GM12878 (cell line): ENCODE results near the gene ACTL6B. TPM values are rescaled to one million over a fixed set of nuclear protein-coding genes. Genes with fewer than 3 reads are reported as not detected.

Experiments used
- ATAC-seq: fragments of 200-7000 bp; cut with Tn5 transposase; 3 replicates; pipeline ENCODE4 v1.9.1; 2020; ENCODE audit warnings: mild to moderate bottlenecking, moderate library complexity
- BruUV-seq: library from RNA; stranded (reverse); fragments of 400-500 nt; replicated peaks from 2 replicates; lab custom pipeline; 2021; lab: Mats Ljungman, UMichigan
- CTCF ChIA-PET: fragments of 300-600 bp; sonication (Branson Sonifier 250); formaldehyde crosslinking; extraction: SDS; loops from one replicate; lab custom pipeline; 2021; ENCODE audit warnings: inconsistent platforms; lab: Yijun Ruan, JAX
- POLR2A ChIA-PET: fragments of 350-600 bp; formaldehyde crosslinking; extraction: SDS; loops from one replicate; lab custom pipeline; 2021; ENCODE audit warnings: inconsistent platforms; lab: Charles Lee
- RAD21 ChIA-PET: fragments of 300-600 bp; sonication (Branson Sonifier 250); formaldehyde crosslinking; loops from one replicate; lab custom pipeline; 2023; ENCODE audit warnings: antibody characterized with exemption; ENCODE audit not compliant: unreplicated experiment; lab: Charles Lee
- SMC1A ChIA-PET: fragments of 300-600 bp; sonication (Branson Sonifier 250); formaldehyde crosslinking; loops from one replicate; lab custom pipeline; 2023; ENCODE audit not compliant: unreplicated experiment, uncharacterized antibody; lab: Charles Lee
- DNase-seq: peaks from one replicate; pipeline ENCODE4 v3.0.0-alpha.2; 2011; ENCODE audit warnings: low read depth, low spot score
- FAIRE-seq: peaks from 3 replicates; lab custom pipeline; 2011; peaks lifted over from hg19 to GRCh38; lab: Jason Lieb, UNC
- H2AFZ ChIP-seq: 2 replicates; pipeline ENCODE4 v1.6.0; 2011; ENCODE audit warnings: low read depth, low read length, control low read depth; ENCODE audit not compliant: control insufficient read depth
- H3K27ac ChIP-seq: 2 replicates; pipeline ENCODE4 v1.5.1; 2011; ENCODE audit warnings: control low read depth; ENCODE audit not compliant: control insufficient read depth, insufficient read depth
- H3K27me3 ChIP-seq, 2 experiments: replicated peaks in 1 of 2; 2 replicates each; pipeline versions ENCODE4 v1.6.0 to v1.6.1; 2011; ENCODE audit warnings: low read length in 1 of 2; ENCODE audit not compliant: control insufficient read depth in 2 of 2, insufficient read depth in 2 of 2
- H3K36me3 ChIP-seq, 2 experiments: 2 replicates each; pipeline ENCODE4 v1.5.1; 2011; ENCODE audit warnings: low read length in 1 of 2; ENCODE audit not compliant: control insufficient read depth in 2 of 2, insufficient read depth in 2 of 2
- H3K4me1 ChIP-seq: 2 replicates; pipeline ENCODE4 v1.6.1; 2011; ENCODE audit warnings: mild to moderate bottlenecking, low read length, moderate library complexity, mixed read lengths; ENCODE audit not compliant: control insufficient read depth, insufficient read depth
- H3K4me2 ChIP-seq: 2 replicates; pipeline ENCODE4 v1.6.0; 2011; ENCODE audit warnings: control low read depth; ENCODE audit not compliant: control insufficient read depth, insufficient read depth
- H3K4me3 ChIP-seq: fragments of 200-600 bp; sonication (generic); 2 replicates; pipeline ENCODE4 v1.5.1; 2016
- H3K79me2 ChIP-seq: 2 replicates; pipeline ENCODE4 v1.6.0; 2011; ENCODE audit warnings: low read length; ENCODE audit not compliant: control insufficient read depth, insufficient read depth
- H3K9ac ChIP-seq: 2 replicates; pipeline ENCODE4 v1.8.0; 2011; ENCODE audit warnings: low read length, control low read depth, mixed read lengths; ENCODE audit not compliant: control insufficient read depth, insufficient read depth
- H3K9me3 ChIP-seq: replicated peaks from 3 replicates; pipeline ENCODE4 v1.5.1; 2011; ENCODE audit warnings: mild to moderate bottlenecking, low read length; ENCODE audit not compliant: control insufficient read depth, insufficient read depth
- H4K20me1 ChIP-seq: 2 replicates; pipeline ENCODE4 v1.6.0; 2011; ENCODE audit not compliant: control insufficient read depth, insufficient read depth
- CTCF ChIP-seq, 3 experiments: IDR thresholded peaks in 2 of 3; conservative IDR thresholded peaks in 1 of 3; 2 replicates each; pipeline ENCODE4 v1.5.1; 2011; ENCODE audit warnings: low read depth in 3 of 3, low read length in 3 of 3, mild to moderate bottlenecking in 3 of 3, control low read depth in 2 of 3, moderate library complexity in 2 of 3, inconsistent platforms in 1 of 3, mixed read lengths in 1 of 3; ENCODE audit not compliant: control insufficient read depth in 2 of 3, insufficient read depth in 1 of 3; ENCODE audit errors: extremely low read depth in 1 of 3
- ELK1 ChIP-seq: IDR thresholded peaks from 2 replicates; pipeline ENCODE4 v1.6.1; 2012; ENCODE audit warnings: low read depth, low read length, improper control_type of control experiment
- IKZF2 ChIP-seq, 2 experiments: fragments of 450-650 bp; IDR thresholded peaks; 2 replicates each; pipeline ENCODE4 v1.6.1; 2017; ENCODE audit warnings: mild to moderate bottlenecking in 2 of 2, moderate library complexity in 2 of 2
- KAT2A ChIP-seq: conservative IDR thresholded peaks from 2 replicates; pipeline ENCODE4 v1.6.1; 2011; ENCODE audit warnings: low read depth, low read length; ENCODE audit not compliant: control insufficient read depth
- KDM1A ChIP-seq: fragments of 200-600 bp; sonication (generic); IDR thresholded peaks from 2 replicates; pipeline ENCODE4 v1.6.1; 2016; ENCODE audit warnings: borderline replicate concordance
- MYC ChIP-seq: IDR thresholded peaks from 2 replicates; pipeline ENCODE4 v1.6.1; 2011; ENCODE audit warnings: mild to moderate bottlenecking, low read length, moderate library complexity, inconsistent platforms; ENCODE audit not compliant: insufficient read depth, insufficient replicate concordance, insufficient read length, severe bottlenecking
- SRF ChIP-seq, 2 experiments: IDR thresholded peaks; 2 replicates each; pipeline ENCODE4 v1.6.1; 2011; ENCODE audit warnings: low read depth in 2 of 2, low read length in 2 of 2, mild to moderate bottlenecking in 1 of 2, moderate library complexity in 1 of 2
- STAT3 ChIP-seq: IDR thresholded peaks from 2 replicates; pipeline ENCODE4 v1.6.1; 2011; ENCODE audit warnings: low read depth, low read length, improper control_type of control experiment
- SUPT20H ChIP-seq: IDR thresholded peaks from 2 replicates; pipeline ENCODE4 v1.6.1; 2011; ENCODE audit warnings: low read depth, mild to moderate bottlenecking, low read length, moderate library complexity, borderline replicate concordance; ENCODE audit not compliant: control insufficient read depth
- TARDBP ChIP-seq: IDR thresholded peaks from 2 replicates; pipeline ENCODE4 v1.6.1; 2016; ENCODE audit warnings: borderline replicate concordance
- ZBTB33 ChIP-seq: fragments of 450-650 bp; IDR thresholded peaks from 2 replicates; pipeline ENCODE4 v1.6.1; 2017; ENCODE audit warnings: mild to moderate bottlenecking
- ZNF24 ChIP-seq: fragments of 450-650 bp; IDR thresholded peaks from 2 replicates; pipeline ENCODE4 v1.6.1; 2017; ENCODE audit warnings: antibody characterized with exemption, mild to moderate bottlenecking
- WGBS: methylation state at CpG from one replicate; pipeline ENCODE4 v1.1.6; 2016; ENCODE audit warnings: low lambda C conversion rate; ENCODE audit not compliant: insufficient replicate concordance, insufficient coverage; ENCODE audit errors: missing lambda C conversion rate; 5-methylcytosine and 5-hydroxymethylcytosine counted together
- in situ Hi-C: fragments of 300-500 bp; cut with MboI; formaldehyde crosslinking; loops from 9 replicates; pipeline ENCODE4 v1.14.3; 2018; ENCODE audit warnings: mixed read lengths
- intact Hi-C: fragments of 100-400 bp; cut with micrococcal nuclease; formaldehyde crosslinking; loops from one replicate; pipeline ENCODE4 v1.14.2; 2022; ENCODE audit not compliant: unreplicated experiment
- polyA plus RNA-seq, 11 experiments: library from polyadenylated mRNA; depleted of rRNA in 4 of 11; unstranded in 6 of 11; stranded (reverse) in 5 of 11; fragments of >200 nt; fragmentation: Nextera tagmentation in 4 of 11; fragmentation: Illumina TruSeq in 1 of 11; extraction: Ambion mirVana in 4 of 11; extraction: Trizol in 1 of 11; gene quantifications; 1 replicate in 1 of 11; 2 replicates in 10 of 11; pipeline versions ENCODE4 v1.2.1 to v1.2.3, GENCODE V29; 2011 to 2016; ENCODE audit warnings: inconsistent platforms in 2 of 11, missing spikeins in 2 of 11, low read depth in 1 of 11
- total RNA-seq, 4 experiments: library from RNA; depleted of rRNA in 3 of 4; stranded (reverse); fragments of >200 nt in 3 of 4; fragmentation: Illumina TruSeq in 1 of 4; extraction: Trizol in 1 of 4; gene quantifications; 2 replicates each; pipeline versions ENCODE4 v1.2.1 to v1.2.3, GENCODE V29; 2013 to 2021

ACTL6B gene
- total and polyA plus RNA-seq, 10 of the 15 experiments (the other 5 are each of a cell fraction or from before 2014, with no cell fraction given), result not detected

- TF ChIP-seq SRF (IDR thresholded peaks at IDR 0.05; ENCODE audit: low read depth in 2 of 2, low read length in 2 of 2) (no peak), ZNF24 (no peak), KAT2A (no peak), ELK1 (no peak), KDM1A (no peak)
Observed at GRCh38 chr7:100691676-100692577, 35.7 kb upstream of the ACTL6B start (continued).

GRCh38 chr7:100689230-100690135 is 33.2 kb upstream of the ACTL6B start:
- H4K20me1 ChIP-seq, result no peaks in the 10 kb centered on the region
- BruUV-seq, result no TSS peak
- H3K36me3 ChIP-seq, result peaks cover 0 to 24% of the 10 kb centered on the region in 2 experiments; a peak in 3 of 4 replicates
- ATAC-seq (peak; percentile 27), FAIRE-seq (no peak), DNase-seq (no peak)
- H3K4me3 ChIP-seq, result peak overlapping the region; percentile 36; the same call in 1 of the 2 replicates
- peaks cover 26% of the 10 kb centered on the region for H3K4me1 ChIP-seq
- ChIA-PET CTCF (interaction anchor here (0.6 to 8.6 kb wide), 15 partner anchors 9 to 163 kb away, joined by 3 to 134 read pairs (median 5); partner anchors contain the start of genes FBXO24, GNB2, LRCH4 and MOSPD3), RAD21 (interaction anchor here (2.4 kb wide), 1 partner anchor 16 kb away, joined by 12 read pairs; the partner anchor contains the start of gene POP7), POLR2A (interaction anchor here (1.1 kb wide), 1 partner anchor 12 kb away, joined by 3 read pairs; no protein-coding TSS in a partner anchor), SMC1A (interaction anchor here (0.9 to 1.3 kb wide), 2 partner anchors 55 to 57 kb away, joined by 3 read pairs; no protein-coding TSS in a partner anchor)
- peaks cover 52% of the 10 kb centered on the region for H3K79me2 ChIP-seq
- H2AFZ ChIP-seq, result no peak overlapping the region
- no peaks in the 10 kb centered on the region for H3K27me3 ChIP-seq
- no peaks in the 10 kb centered on the region for H3K9me3 ChIP-seq
- in situ Hi-C loops, result loop anchor here (25.0 kb wide), 1 partner anchor 227 kb away; the partner anchor contains the start of gene SPACDR
- 71% methylated on average over 15 of the region's 18 CpGs for WGBS
- H3K27ac ChIP-seq, result peak overlapping the region; percentile 18; the same call in 1 of the 2 replicates
- no peak overlapping the region; the same call in 1 of the 2 replicates for H3K4me2 ChIP-seq
- intact Hi-C loops, result loop anchor here (5.0 to 10.0 kb wide), 3 partner anchors 57 to 215 kb away; partner anchors contain the start of gene TSC22D4
- no peak overlapping the region for H3K9ac ChIP-seq
- TF ChIP-seq IKZF2 (IDR thresholded peaks at IDR 0.05) (no peak), ZBTB33 (no peak), CTCF (IDR thresholded peaks at IDR 0.05 in 2 of 3, conservative IDR thresholded peaks at IDR 0.05 in 1 of 3; ENCODE audit: control insufficient read depth in 2 of 3, extremely low read depth in 1 of 3, insufficient read depth in 1 of 3, low read depth in 3 of 3, low read length in 3 of 3) (peak in 2 of 3 experiments; percentile 10 to 14; a peak in 2 of 6 replicates), TARDBP (no peak), SUPT20H (no peak), STAT3 (no peak), MYC (no peak)
